Tibial artery (tissue), 4 donors: Measurements from ENCODE around the gene IL17B.

Experiments used
- DNase-seq, 2 donors: peaks; one replicate each; pipeline ENCODE4 v3.0.0-alpha.2; 2019
- H3K27ac ChIP-seq, 2 donors: fragments of 200-600 bp; sonication (generic) in 1 of 2; 1 replicate in 1 of 2; 2 replicates in 1 of 2; pipeline ENCODE4 v1.5.1; 2018 to 2019; ENCODE audit warnings: mild to moderate bottlenecking in 1 of 2
- H3K27me3 ChIP-seq, 2 donors: fragments of 200-600 bp; sonication (generic) in 1 of 2; one replicate each; pipeline versions ENCODE4 v1.5.1 to v1.6.0; 2016 to 2019
- H3K36me3 ChIP-seq, 3 donors: fragments of 200-600 bp; sonication (generic) in 2 of 3; one replicate each; pipeline ENCODE4 v1.5.1; 2016 to 2019; ENCODE audit warnings: mild to moderate bottlenecking in 2 of 3
- H3K4me1 ChIP-seq, 4 donors: fragments of 200-600 bp; sonication (generic) in 2 of 4; 1 replicate in 3 of 4; 2 replicates in 1 of 4; pipeline ENCODE4 v1.5.1; 2016 to 2019
- H3K4me3 ChIP-seq, 2 donors: fragments of 200-600 bp; sonication (generic) in 1 of 2; 1 replicate in 1 of 2; 2 replicates in 1 of 2; pipeline ENCODE4 v1.5.1; 2018 to 2019; ENCODE audit warnings: mild to moderate bottlenecking in 2 of 2
- H3K9me3 ChIP-seq, 3 donors: fragments of 200-600 bp; sonication (generic) in 1 of 3; one replicate each; pipeline ENCODE4 v1.5.1; 2016 to 2019
- intact Hi-C: fragments of 100-400 bp; cut with DNase I; formaldehyde crosslinking; loops from one replicate; pipeline ENCODE4 v1.15.0; 2023; ENCODE audit warnings: low total_unique reads
- TF ChIP-seq, protein P1 (sequence below), 2 experiments: fragments of 200-600 bp in 1 of 2; fragments of 450-650 bp in 1 of 2; IDR thresholded peaks; one replicate each; pipeline ENCODE4 v1.5.1; 2017 to 2019; ENCODE audit warnings: antibody characterized with exemption in 2 of 2, mild to moderate bottlenecking in 1 of 2, moderate library complexity in 1 of 2

The IL17B gene

GRCh38 chr5:149409268-149409948 is 30.3 kb upstream of the IL17B start:
- Histone ChIP-seq H3K27ac (peak overlapping the region; percentile 90 to 98), H3K4me3 (peak overlapping the region; percentile 66 to 94), H3K27me3 (no peaks in the 10 kb centered on the region), H3K4me1 (peaks cover 0 to 42% (median 26%) of the 10 kb centered on the region in 4 donors), H3K9me3 (no peaks in the 10 kb centered on the region), H3K36me3 (peaks cover 70 to 72% (median 71%) of the 10 kb centered on the region in 3 donors)
- TF ChIP-seq, protein P1, sequence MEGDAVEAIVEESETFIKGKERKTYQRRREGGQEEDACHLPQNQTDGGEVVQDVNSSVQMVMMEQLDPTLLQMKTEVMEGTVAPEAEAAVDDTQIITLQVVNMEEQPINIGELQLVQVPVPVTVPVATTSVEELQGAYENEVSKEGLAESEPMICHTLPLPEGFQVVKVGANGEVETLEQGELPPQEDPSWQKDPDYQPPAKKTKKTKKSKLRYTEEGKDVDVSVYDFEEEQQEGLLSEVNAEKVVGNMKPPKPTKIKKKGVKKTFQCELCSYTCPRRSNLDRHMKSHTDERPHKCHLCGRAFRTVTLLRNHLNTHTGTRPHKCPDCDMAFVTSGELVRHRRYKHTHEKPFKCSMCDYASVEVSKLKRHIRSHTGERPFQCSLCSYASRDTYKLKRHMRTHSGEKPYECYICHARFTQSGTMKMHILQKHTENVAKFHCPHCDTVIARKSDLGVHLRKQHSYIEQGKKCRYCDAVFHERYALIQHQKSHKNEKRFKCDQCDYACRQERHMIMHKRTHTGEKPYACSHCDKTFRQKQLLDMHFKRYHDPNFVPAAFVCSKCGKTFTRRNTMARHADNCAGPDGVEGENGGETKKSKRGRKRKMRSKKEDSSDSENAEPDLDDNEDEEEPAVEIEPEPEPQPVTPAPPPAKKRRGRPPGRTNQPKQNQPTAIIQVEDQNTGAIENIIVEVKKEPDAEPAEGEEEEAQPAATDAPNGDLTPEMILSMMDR (IDR thresholded peaks at IDR 0.05), result no peak
- peak in 1 of 2 donors; percentile 51 for DNase-seq
- intact Hi-C loops, result no loop called here

GRCh38 chr5:149408252-149409099 is 29.4 kb upstream of the IL17B start:
- intact Hi-C loops, result no loop called here
- peaks cover 61 to 63% (median 63%) of the 10 kb centered on the region in 3 donors for H3K36me3 ChIP-seq
- DNase-seq, result peak in 1 of 2 donors; percentile 43
- H3K4me3 ChIP-seq, result peak overlapping the region; percentile 66 to 94
- TF ChIP-seq, protein P1 (IDR thresholded peaks at IDR 0.05), result no peak
- H3K27me3 ChIP-seq, result no peaks in the 10 kb centered on the region
- peaks cover 0 to 42% (median 30%) of the 10 kb centered on the region in 4 donors for H3K4me1 ChIP-seq
- no peaks in the 10 kb centered on the region for H3K9me3 ChIP-seq
- H3K27ac ChIP-seq, result peak overlapping the region; percentile 90 to 98

GRCh38 chr5:149407323-149408251 is 28.5 kb upstream of the IL17B start:
- peak in 1 of 2 donors; percentile 60 for DNase-seq
- H3K4me3 ChIP-seq, result peak overlapping the region; percentile 66 to 94
- H3K36me3 ChIP-seq, result peaks cover 52 to 54% (median 54%) of the 10 kb centered on the region in 3 donors
- H3K27me3 ChIP-seq, result no peaks in the 10 kb centered on the region
- TF ChIP-seq, protein P1 (IDR thresholded peaks at IDR 0.05), result no peak
- no peaks in the 10 kb centered on the region for H3K9me3 ChIP-seq
- peaks cover 0 to 42% (median 31%) of the 10 kb centered on the region in 4 donors for H3K4me1 ChIP-seq
- intact Hi-C loops, result loop anchor here (2.0 kb wide), 1 partner anchor 25 kb away; no protein-coding TSS in a partner anchor
- peak overlapping the region; percentile 90 to 98 for H3K27ac ChIP-seq

DNA sequence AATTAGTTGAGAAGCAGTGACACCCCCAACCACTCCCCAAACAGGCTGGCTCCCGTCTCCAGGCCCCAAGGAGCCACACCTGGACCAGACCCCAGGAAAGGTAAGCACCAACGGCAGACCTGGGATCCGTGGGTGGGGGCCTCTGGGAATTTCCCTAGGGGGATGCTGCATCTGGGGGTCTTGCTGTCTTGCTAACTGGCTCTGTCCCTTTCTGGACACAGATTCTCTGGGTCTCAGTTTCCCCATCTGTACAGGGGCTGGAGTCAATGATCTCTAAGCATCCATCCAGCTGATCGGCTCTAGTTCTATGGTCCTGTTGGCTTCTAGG is 27.9 kb upstream of the IL17B start:
- DNase-seq, result no peak
- intact Hi-C loops, result loop anchor here (2.0 kb wide), 1 partner anchor 24 kb away; no protein-coding TSS in a partner anchor
- Histone ChIP-seq H3K9me3 (no peaks in the 10 kb centered on the region), H3K27me3 (no peaks in the 10 kb centered on the region), H3K4me1 (peaks cover 0 to 43% (median 31%) of the 10 kb centered on the region in 4 donors), H3K27ac (peak overlapping the region; percentile 90 to 98), H3K4me3 (peak overlapping the region; percentile 66 to 94), H3K36me3 (peaks cover 46 to 48% (median 47%) of the 10 kb centered on the region in 3 donors)
- TF ChIP-seq, protein P1 (IDR thresholded peaks at IDR 0.05), result no peak
